GM21619 (cell line): ENCODE measurements around the gene SUN5.

Source experiments
- ATAC-seq: cut with Tn5 transposase; IDR thresholded peaks from one replicate; pipeline ENCODE4 v1.9.1; 2021; ENCODE audit not compliant: unreplicated experiment

SUN5 gene

DNA sequence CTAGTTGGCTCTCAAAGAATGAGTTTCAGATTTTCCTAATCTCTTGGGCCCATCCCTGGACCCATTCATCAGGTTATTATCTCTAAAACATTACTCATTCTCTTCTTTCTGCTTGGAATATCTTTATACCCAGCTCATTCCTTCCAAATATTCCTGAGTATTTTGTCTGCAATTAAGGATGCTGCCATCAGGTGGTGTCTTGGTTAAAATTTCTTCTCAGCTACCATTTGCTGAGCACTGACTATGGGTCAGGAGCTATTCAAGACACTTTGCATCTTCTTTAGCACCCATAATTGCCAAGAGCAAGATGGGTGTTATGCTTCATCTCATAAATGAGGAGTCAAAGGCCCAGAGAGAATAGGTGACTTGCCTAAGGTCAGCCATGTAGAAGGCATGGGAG lies 8.4 kb downstream of the SUN5 start:
- ATAC-seq: no peak

DNA sequence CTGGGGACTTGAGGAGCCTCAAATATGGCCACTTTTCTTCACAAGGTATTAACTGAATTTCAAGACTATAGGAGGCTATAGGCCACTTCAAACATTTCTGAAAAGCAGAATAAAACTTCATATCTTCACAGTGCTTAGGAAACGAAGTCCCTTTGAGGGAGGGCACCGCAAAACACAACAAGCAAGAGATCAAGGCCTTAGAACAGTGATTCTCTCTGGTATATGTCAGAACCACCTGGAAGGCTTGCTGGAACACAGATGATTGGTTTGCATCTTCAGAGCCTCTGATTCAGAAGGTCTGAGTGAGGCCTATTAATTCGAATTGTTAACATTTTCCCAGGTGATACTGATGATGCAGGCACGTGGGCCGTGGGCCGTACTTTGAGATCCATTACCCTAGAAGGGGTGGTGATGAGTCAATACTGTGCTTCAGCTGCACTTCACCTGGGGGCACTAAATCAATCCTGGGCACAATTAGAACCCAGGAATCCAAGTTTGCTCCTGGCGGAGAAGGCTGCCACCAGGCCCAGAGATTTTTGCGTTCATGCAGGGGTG lies 10.7 kb downstream of the SUN5 start:
- ATAC-seq: no peak

DNA sequence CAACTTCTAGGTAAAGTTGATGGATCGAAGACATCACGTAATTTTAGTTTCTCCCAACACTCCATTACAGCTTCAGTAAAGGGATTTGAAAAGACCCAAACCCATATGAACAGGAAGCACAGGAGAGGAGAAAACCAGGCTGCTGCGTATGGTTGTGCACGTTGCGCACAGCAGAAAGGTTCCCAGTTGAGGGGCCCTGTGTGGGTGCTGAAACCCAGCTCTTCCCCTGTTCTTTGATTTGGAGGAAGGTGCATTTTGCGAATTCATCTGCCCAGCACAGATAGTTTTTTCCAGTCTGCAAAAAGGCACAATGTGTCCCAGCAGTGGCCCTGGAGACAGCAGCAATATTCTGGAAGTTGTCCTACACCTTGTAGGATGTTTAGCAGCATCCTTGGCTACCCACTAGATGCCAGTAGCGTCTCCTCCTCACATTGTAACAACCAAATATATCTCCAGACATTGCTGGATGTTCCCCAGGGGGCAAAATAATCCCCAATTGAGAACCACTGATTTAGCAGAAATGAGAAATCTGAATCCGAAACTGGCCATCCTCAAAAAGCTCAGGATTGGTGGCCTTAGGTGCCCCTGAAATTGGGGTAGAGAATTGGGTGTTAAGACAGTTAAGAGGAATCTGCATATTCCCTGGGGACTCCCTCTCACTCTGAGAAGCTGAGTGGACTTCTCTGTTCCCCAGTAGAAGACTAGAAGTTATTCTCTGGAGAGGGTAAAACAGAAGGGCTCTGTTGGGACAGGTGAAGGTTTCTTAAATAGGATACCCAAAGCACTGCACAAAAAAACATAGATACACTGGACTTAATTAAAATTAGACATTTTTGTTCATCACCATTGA lies 12.2 kb downstream of the SUN5 start:
- ATAC-seq: no peak

DNA sequence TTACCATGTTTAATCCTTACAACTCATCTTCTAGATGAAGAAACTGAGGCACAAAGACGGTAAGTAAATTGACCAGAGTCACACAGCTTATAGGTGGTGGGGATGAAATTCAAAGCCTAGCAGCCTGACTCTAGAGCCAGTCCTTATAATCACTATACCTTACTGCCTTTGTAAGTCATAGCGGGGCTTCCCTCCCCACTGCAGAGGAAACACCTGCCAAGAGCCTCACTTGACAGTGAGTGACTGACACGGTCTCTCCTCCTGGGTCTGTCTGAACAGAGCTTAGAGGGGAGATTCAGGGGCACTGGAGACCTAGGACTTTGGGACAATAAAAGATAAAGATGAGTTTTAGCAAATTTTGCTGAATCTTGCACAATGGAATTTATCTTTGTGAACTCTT lies 12.8 kb downstream of the SUN5 start:
- no peak for ATAC-seq

DNA sequence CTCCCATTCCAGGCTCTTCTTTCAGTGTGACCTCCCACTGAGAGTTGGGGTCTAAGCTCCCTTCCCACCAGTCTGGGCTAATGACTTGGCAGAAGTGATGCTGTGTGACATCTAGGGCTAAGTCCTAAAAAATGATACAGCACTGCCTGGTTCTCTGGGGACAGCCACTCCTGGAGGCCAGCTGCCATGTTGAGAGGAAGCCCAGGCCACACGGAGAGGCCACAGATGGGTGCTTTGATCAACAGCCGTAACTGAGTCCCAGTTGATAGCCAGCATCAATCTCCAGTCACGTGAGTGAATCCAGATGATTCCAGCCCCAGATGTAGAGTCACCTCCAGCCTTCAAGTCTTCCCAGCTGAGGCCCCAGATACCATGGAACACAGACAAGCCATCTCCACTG lies 13.8 kb downstream of the SUN5 start:
- ATAC-seq: no peak

DNA sequence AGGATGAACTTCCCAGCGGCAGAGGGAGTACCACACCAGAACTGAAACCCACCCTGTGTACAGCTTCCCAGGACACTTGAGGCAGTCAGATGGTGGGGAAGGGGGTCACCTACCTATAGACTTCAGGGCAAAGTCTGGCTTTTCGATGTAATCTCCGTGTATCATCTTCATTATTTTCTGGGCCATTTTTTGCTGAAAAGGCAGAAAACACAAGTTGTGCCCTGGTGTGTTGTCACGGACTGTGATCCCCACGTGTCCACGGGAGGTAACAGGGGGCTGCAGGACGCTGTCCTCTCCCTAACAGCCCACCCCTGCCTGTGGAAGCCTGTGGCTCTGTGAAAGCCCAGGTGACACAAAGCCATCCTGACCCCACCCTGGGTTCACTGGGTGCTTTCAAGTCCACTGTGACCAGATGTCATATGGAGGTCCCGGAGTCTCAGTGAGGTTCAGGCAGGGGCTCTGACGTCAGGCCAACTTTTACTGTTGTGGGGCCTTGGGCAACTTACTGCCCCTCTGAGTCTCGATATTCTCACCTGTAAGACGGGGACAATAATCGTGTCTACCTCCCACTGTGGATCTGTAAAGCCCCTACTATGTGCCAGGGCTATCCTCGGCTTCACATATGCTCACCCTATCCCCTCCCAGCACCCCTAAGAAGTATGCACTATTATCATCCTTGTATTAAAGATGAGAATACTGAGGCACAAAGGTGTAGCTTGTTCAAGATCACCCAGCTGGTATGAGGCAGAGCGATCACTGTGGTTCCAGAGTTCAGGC lies 14.5 kb downstream of the SUN5 start:
- no peak for ATAC-seq

DNA sequence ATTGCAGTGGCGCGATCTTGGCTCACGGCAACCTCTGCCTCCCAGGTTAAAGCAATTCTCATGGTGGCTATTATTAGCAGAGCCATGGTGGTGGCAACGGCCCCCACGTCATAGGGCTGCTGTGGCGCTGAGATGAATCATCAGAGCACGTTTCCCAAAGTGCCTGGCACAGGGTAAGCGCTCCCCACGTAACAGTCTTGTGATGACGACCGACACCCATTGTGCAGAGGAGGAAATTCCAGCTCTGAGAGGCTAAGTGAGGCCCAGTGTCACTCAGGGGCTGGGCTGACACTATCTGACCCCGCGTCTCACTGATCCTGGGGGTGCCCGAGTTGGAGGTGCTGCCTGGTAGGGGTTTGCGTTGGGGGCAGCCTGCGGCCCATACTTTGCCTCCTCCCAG lies 16.2 kb downstream of the SUN5 start:
- ATAC-seq: no peak

DNA sequence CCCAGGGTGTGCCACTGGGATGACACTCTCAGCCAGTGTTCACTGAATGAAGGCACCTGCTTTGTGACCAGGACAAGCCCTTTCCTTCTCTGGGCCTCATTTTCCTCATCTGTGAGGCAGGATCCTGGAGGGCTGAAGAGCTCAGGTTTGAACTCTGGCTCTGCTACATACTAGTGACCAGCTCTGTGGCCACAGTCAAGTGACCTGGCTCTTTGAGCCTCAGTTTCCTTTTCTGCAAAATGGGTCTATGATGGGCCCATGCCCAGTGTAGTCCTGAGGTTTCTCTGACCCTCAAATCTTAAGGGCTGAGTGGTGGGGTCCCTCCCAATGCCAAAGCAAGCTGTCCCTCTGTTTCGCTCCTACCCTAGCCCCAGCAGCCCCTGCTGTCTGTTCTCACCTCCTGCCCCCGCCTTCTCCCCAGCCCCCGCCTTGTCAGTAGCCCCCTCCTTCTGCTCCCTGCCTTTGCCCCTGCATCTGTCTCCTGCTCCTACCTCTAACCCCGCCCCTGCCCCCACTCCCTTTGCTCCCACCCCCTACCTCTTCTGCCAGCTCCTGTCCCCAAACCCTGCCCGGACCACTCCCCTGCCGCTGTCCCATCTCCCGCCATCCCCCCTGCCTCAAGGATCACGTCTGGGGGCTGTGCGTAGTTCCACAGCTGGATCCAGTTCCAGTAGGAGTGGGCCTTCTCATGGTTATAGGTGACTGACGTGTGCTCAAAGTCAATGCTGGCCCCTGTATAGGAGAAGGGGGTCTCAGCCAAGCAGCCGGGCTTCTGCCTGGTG lies 17.0 kb downstream of the SUN5 start:
- ATAC-seq: no peak

DNA sequence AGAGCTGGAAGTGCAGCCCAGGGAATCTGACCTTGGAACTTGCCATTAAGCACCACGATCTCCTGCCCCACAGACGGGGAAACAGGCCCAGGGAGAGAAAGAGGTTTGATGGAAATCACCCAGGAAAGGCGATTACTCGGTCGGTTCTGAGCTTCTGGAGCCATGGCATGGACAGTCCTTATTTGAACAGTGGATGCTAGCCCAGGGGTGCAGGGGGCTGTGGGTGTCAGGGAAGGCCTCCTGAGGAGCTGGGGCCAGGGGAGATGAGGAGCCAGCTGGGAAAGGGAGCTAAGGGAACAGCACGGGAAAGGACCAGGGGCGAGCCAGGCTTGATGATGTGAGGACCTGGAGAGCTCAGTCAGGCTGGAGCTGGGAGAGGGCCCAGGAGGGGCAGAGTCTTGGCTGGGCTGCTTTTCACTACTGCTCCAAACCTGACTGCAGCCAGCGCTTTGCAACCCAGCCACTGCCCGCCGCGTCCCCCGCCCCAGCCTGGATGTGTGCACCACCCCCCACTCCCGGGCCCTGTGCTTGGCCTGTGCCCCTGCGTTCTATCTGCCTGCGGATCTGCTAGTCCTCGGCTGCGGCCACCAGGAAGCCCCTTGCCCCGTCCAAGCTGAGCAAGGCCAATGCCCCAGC lies 17.8 kb downstream of the SUN5 start:
- ATAC-seq: no peak

DNA sequence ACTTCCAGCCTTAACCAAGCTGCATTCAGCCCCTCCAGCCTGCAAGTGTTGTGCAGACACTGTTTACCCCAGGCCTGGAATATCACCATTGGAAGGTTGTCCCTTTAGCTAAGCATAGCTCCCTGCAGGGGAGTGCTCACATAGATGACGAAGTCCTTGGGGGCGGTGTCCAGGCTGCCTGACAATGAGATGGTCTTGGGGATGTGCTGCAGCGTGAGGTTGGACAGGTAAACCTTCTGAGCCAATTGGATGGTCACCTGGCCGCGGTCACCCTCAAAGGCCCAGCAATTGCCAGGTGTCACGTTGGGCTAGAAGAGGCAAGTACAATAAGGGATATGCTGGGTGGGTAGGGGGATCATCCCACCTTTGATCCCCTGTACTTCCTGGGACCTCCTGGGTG lies 18.6 kb downstream of the SUN5 start:
- no peak for ATAC-seq

DNA sequence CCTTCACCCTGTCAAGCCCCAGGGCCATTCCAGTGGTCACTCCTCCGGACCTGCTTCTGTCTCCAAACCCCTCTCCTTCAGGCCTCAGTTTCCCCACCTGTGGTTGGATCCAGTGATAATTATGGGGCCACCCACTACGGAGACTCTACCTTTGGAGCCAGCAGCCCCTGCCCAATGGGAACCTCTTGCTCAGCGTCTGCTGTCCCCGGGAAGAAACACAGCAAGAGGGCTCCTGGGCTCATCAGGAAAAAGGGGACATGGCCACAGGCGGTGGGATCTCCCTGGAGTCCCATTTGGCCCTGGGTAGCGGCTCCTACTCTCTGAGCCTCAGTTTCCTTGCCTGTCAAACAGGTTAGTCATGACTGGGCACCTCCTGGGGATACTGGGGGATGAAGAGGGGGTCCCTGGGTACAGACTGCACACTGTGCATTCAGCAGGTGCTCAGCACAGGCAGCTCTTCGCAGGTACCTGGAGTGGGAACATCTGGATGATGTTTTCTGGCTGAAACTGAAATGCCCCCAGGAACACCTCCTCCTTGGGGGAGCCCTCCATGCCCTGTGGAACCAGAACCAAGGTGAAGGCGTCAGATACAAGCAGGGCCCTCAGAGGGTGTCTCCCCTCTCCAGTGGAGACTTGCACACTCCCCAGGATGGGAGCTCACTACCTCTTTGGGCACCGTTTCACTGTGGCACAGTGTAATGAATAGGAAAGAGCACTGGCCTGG lies 19.4 kb downstream of the SUN5 start:
- ATAC-seq: no peak

DNA sequence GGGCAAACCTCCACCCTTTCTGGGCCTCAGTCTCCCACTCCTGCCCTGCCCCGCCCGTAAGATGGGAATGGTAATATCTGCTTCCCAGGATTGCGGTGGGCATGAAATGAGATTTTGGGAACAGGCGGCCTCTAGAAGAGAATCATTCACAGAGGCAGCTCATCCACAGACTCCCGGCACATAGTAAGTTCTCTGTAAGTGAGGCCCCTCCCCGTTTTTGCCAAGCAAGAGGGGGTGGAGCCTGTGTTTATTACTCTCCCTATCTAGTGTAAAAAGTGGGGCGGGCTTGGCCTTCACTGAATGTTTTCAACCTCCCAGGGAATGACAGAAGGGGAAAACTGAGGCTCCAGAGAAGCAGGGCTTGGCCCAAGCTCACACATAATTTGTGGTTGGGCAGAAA lies 20.0 kb downstream of the SUN5 start:
- ATAC-seq: no peak

DNA sequence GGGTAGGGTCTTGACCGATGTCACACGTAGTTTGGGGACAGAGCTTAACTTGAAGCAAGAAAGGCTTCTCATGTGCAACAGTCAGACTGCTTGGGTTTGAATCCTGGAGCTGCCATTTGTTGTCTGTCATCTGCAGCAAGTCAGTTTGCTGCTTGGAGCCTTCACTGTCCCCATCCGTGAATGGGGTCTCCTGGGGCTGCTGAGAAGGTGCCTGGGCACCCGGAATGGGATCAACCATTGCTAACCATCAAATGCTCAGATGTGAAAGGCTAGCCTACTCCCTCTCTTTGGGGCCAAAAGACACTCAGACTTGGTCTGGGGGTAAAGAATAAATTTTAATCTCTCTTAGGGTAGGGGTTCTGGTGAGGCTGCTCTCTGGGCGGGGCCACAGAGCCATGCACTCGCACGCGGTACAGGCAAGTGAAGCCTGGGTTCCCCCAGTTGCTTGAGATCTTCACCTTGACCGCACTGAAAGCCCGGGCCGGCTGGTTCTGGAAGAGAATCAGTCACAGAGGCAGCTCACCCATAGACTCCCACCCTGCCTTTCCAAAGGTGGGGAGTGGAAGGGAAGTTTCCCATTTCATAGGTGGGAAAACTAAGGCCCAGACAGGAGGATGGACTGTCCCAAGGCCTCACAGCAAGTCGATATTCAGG lies 20.6 kb downstream of the SUN5 start:
- no peak for ATAC-seq

DNA sequence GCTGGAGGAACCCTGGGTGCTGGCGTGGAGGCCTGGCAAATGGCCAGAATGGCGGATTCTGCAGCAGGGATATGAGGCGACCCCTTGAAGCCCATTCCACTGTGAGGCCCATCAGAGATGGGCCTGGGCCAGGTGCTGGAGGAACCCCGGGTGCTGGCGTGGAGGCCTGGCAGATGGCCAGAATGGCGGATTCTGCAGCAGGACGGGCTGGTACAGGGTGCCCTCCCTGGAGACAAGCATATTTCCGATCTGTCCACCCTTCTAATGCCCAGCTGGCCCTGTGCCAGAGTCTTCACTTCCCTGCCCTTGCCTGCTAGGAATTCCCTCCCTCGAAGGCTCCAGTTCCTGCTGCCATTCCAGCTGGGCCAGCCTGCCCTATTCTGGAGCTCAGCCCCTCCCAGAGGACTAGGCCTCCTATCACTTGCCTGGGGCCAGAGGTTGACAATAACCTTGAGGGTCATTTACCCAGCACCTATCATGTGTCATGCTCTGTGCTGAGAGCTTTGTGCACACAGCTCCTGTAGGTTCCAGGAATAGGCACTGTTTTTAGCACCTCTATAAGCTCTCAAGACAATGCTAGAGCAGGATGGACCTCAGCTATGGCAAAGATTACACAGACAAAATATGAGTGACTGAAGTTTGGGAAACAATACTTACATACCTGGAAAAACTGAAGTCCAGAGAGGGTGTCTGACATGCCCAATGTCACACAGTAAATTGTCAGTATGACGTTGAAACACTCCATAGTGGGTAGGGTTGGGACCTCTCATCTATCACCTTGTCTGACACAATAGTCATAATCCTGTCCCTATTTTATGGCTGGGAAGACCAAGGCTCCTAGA lies 21.4 kb downstream of the SUN5 start:
- no peak for ATAC-seq

DNA sequence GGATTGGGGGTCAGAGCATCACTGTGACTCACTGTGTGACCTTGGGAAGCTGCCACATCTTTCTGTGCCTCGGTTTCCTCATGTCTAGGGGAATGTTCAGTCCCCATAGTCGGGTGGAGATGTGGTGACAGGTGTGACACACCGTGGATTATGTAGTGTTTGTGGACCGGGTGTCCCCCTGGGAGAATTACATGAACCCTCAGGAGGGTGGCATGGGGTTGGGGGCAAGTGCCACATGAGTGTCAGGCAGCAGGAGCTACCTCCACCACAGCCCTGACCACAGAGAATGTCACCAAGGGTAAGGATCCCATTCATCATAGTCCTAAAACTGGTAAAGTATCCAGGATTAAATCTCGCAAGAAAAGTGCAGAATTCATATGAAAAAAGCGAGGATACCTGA lies 23.2 kb downstream of the SUN5 start:
- no peak for ATAC-seq

DNA sequence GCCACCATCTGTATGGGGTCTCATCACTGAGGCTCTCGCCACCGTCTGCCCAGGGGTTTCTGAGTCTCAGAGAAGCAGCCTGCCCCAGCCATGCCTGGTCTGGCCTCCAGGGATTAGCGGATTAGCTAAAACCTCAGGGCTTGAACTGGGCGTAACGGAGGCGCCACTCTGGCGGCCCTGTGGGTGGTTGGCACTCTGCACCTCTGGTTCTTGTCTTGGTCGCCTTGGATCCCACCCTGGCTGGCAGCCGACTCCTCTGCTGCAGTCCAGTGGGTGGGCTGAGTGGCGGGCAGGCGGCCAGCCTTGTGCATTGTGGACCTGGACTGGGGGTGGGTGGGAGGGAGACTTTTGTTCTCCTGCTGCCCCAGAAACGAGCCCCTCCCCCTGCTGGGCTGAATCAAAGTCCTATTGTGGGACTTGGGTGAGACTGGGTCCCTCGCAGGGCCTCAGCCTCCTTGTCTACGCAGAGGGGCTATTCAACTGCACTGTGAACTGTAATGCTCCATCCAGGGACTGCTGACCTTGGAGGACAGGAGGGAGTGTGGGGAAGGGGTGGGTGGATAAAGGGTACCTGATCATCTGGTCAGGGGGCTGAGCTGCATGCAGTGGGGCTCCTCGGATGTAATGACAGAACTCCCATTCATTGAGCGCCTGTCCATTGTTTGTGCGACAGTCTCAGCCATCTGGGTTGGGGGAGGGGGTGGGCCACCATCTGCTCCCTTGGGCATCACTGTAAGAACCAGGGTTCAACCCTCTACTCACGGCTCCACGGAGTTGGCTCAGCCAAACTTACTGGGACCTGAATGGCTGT lies 23.9 kb downstream of the SUN5 start:
- no peak for ATAC-seq

DNA sequence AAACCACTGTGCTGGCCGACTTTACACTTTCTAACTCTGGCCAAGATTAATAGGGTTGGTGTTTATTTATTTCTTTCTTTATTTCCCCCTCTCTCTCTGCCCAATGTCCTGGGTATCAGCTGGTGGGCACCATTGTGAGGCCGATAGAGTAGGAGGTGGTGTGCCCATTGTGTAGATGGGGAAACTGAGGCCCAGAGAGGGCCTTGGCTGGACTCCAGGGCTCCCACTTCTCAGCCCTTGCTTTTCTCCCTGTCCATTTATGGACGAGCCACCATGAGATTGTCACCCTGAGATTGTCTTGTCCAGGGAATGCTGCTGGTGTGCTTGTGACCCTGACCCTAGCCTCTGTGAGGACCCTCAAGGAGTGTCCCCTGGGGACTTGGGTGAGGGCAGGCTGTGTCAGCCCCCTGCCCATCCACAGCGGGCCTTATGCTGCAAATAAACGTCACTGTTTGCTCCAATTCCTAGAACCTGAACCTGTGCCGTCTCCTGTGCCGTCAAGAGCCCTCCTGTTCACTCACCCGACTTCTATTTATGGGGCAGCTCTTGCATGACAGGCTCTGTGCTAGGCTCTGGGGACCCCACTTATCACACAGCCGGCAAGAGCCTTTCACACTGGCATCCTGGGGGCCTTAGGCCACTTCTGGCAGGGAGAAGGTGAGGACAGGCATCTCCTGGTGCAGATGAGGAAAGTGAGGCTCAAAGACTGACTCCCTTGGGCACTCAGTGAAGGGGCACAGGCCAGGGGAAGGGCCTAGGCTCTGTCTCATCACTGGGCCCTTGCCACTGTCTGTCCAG lies 24.8 kb downstream of the SUN5 start:
- ATAC-seq: no peak
